ENCODE measurements around the gene ZBTB7A. TPM values are rescaled to one million over a fixed set of nuclear protein-coding genes. Genes with fewer than 3 reads are reported as not detected.

Gene ZBTB7A
- total RNA-seq, 4 donors from 2014 or later = 60.5 to 187 (median 81.2) TPM

GRCh38 chr19:4019578-4019977 lies 47.1 kb downstream of the ZBTB7A start:
- intact Hi-C loops (cut with DNase I) = no loop called here
- Histone ChIP-seq H3K36me3 (peaks cover 5 to 65% (median 9%) of the 10 kb centered on the region in 3 donors), H3K9me3 (no peaks in the 10 kb centered on the region), H3K27me3 (no peaks in the 10 kb centered on the region), H3K27ac (peak overlapping the region in 1 of 4 donors; percentile 50), H3K4me1 (peaks cover 0 to 39% (median 12%) of the 10 kb centered on the region in 3 donors), H3K4me3 (no peak overlapping the region)
- WGBS, 2 donors = 70 to 80% methylated on average over 2 to 4 of the region's 17 CpGs
- TF ChIP-seq CTCF (IDR thresholded peaks at IDR 0.05) = no peak
- TF ChIP-seq POLR2A (IDR thresholded peaks at IDR 0.05) = no peak
- no peak for DNase-seq

GRCh38 chr19:4018775-4019504 lies 47.8 kb downstream of the ZBTB7A start:
- TF ChIP-seq POLR2A (IDR thresholded peaks at IDR 0.05) = no peak
- TF ChIP-seq CTCF (IDR thresholded peaks at IDR 0.05) = no peak

GRCh38 chr19:4018140-4018613 lies 48.5 kb downstream of the ZBTB7A start:
- no peaks in the 10 kb centered on the region for H3K27me3 ChIP-seq
- no peak for DNase-seq
- no peak overlapping the region for H3K27ac ChIP-seq
- H3K36me3 ChIP-seq = peaks cover 13 to 66% (median 15%) of the 10 kb centered on the region in 3 donors
- no peak overlapping the region for H3K4me3 ChIP-seq
- TF ChIP-seq POLR2A (IDR thresholded peaks at IDR 0.05) (no peak), CTCF (IDR thresholded peaks at IDR 0.05) (no peak)
- no peaks in the 10 kb centered on the region for H3K9me3 ChIP-seq
- 92% methylated on average over 13 to 15 of the region's 22 CpGs for WGBS, 2 donors
- peaks cover 4 to 52% (median 12%) of the 10 kb centered on the region in 3 donors for H3K4me1 ChIP-seq
- intact Hi-C loops (cut with DNase I) = no loop called here

More at GRCh38 chr19:4018775-4019504, 47.8 kb downstream of the ZBTB7A start:
- Histone ChIP-seq H3K36me3 (peaks cover 7 to 65% (median 10%) of the 10 kb centered on the region in 3 donors), H3K27ac (peak overlapping the region in 1 of 4 donors; percentile 50), H3K4me1 (peaks cover 1 to 45% (median 12%) of the 10 kb centered on the region in 3 donors), H3K27me3 (no peaks in the 10 kb centered on the region), H3K9me3 (no peaks in the 10 kb centered on the region), H3K4me3 (no peak overlapping the region)
- DNase-seq = no peak
- intact Hi-C loops (cut with DNase I) = no loop called here
- WGBS, 2 donors = 91 to 93% methylated on average over 8 to 12 of the region's 19 CpGs

- no peak overlapping the region for H3K27ac ChIP-seq
- H3K4me3 ChIP-seq = no peak overlapping the region
- H3K9me3 ChIP-seq = no peaks in the 10 kb centered on the region
- no peak for DNase-seq
- TF ChIP-seq POLR2A (IDR thresholded peaks at IDR 0.05) (no peak), CTCF (IDR thresholded peaks at IDR 0.05) (no peak)
- H3K27me3 ChIP-seq = no peaks in the 10 kb centered on the region
- peaks cover 4 to 54% (median 12%) of the 10 kb centered on the region in 3 donors for H3K4me1 ChIP-seq
- WGBS, 2 donors = 86 to 91% methylated on average over 6 to 9 of the region's 15 CpGs
- intact Hi-C loops (cut with DNase I) = no loop called here
- H3K36me3 ChIP-seq = peaks cover 18 to 77% (median 22%) of the 10 kb centered on the region in 3 donors
Measured at GRCh38 chr19:4016903-4017638, 49.6 kb downstream of the ZBTB7A start.

GRCh38 chr19:4016486-4016885 lies 50.2 kb downstream of the ZBTB7A start:
- DNase-seq = no peak
- TF ChIP-seq POLR2A (IDR thresholded peaks at IDR 0.05) (no peak), CTCF (IDR thresholded peaks at IDR 0.05) (no peak)
- no peak overlapping the region for H3K4me3 ChIP-seq
- WGBS, 2 donors = 89 to 92% methylated on average over 8 to 9 of the region's 12 CpGs
- peak overlapping the region in 2 of 4 donors; percentile 51 to 54 for H3K27ac ChIP-seq
- H3K36me3 ChIP-seq = peaks cover 18 to 78% (median 22%) of the 10 kb centered on the region in 3 donors
- H3K27me3 ChIP-seq = no peaks in the 10 kb centered on the region
- no peaks in the 10 kb centered on the region for H3K9me3 ChIP-seq
- H3K4me1 ChIP-seq = peaks cover 4 to 56% (median 12%) of the 10 kb centered on the region in 3 donors
- intact Hi-C loops (cut with DNase I) = no loop called here

All from esophagus squamous epithelium (tissue), 5 donors.